ENCODE results near the gene PAGE1.

- TF ChIP-seq CTCF (conservative IDR thresholded peaks at IDR 0.05; ENCODE audit: low read depth, low read length), result no peak
- TF ChIP-seq EZH2 (IDR thresholded peaks at IDR 0.05; ENCODE audit: borderline replicate concordance, low read depth, low read length, poor library complexity, severe bottlenecking), result no peak
Measured at GRCh38 chrX:49664824-49665223, 31.0 kb downstream of the PAGE1 start.
